NCI-H2029 treated with DMSO at 0.1 percent for 48 hours (cell line): ENCODE results near the gene CCDC8.
"Not testable (repeated sequence)": the region's sequence is repeated elsewhere in the genome, so short reads cannot be mapped to it uniquely, and the experiment has no call there.

Experiments used
- DNase-seq: peaks from one replicate; lab custom pipeline; 2025; lab: John Stamatoyannopoulos, UW

Gene CCDC8

GRCh38 chr19:46404753-46405468, 8.5 kb downstream of the CCDC8 start:
- DNase-seq = no peak

- no peak for DNase-seq
Measured at GRCh38 chr19:46404055-46404752, 9.2 kb downstream of the CCDC8 start.

GRCh38 chr19:46402725-46403124, 10.6 kb downstream of the CCDC8 start:
- no peak for DNase-seq

GRCh38 chr19:46397801-46398479, 15.4 kb downstream of the CCDC8 start:
- not testable (repeated sequence) for DNase-seq

- no peak for DNase-seq
Measured at GRCh38 chr19:46394402-46394797, 19.0 kb downstream of the CCDC8 start.

- DNase-seq = no peak
Measured at GRCh38 chr19:46393456-46394401, 19.6 kb downstream of the CCDC8 start.

- no peak for DNase-seq
Measured at GRCh38 chr19:46392837-46393236, 20.5 kb downstream of the CCDC8 start.

GRCh38 chr19:46392252-46392801, 21.0 kb downstream of the CCDC8 start:
- DNase-seq = no peak

- DNase-seq = no peak
Measured at GRCh38 chr19:46391296-46392251, 21.8 kb downstream of the CCDC8 start.

GRCh38 chr19:46390866-46391265, 22.5 kb downstream of the CCDC8 start:
- DNase-seq = no peak

- no peak for DNase-seq
Measured at GRCh38 chr19:46390121-46390858, 23.1 kb downstream of the CCDC8 start.

- no peak for DNase-seq
Measured at GRCh38 chr19:46388311-46389095, 24.9 kb downstream of the CCDC8 start.

GRCh38 chr19:46387713-46388130, 25.6 kb downstream of the CCDC8 start:
- no peak for DNase-seq

GRCh38 chr19:46386996-46387712, 26.2 kb downstream of the CCDC8 start:
- DNase-seq = no peak

GRCh38 chr19:46386151-46386550, 27.2 kb downstream of the CCDC8 start:
- DNase-seq = no peak

- DNase-seq = no peak
Measured at GRCh38 chr19:46385636-46386035, 27.7 kb downstream of the CCDC8 start.

- no peak for DNase-seq
Measured at GRCh38 chr19:46384396-46384795, 29.0 kb downstream of the CCDC8 start.

- DNase-seq = no peak
Measured at GRCh38 chr19:46383846-46384245, 29.5 kb downstream of the CCDC8 start.
